Hepatic stellate cell (primary cell): ENCODE measurements around the gene SYT5.
A peak's percentile ranks its signal among the peaks of the same experiment; 100 is the strongest.
"Not testable (repeated sequence)": the region's sequence is repeated elsewhere in the genome, so short reads cannot be mapped to it uniquely, and the experiment has no call there.

Source experiments
- DNase-seq: peaks from one replicate; pipeline ENCODE4 v3.0.0; 2011; ENCODE audit warnings: low spot score

SYT5 gene

DNA sequence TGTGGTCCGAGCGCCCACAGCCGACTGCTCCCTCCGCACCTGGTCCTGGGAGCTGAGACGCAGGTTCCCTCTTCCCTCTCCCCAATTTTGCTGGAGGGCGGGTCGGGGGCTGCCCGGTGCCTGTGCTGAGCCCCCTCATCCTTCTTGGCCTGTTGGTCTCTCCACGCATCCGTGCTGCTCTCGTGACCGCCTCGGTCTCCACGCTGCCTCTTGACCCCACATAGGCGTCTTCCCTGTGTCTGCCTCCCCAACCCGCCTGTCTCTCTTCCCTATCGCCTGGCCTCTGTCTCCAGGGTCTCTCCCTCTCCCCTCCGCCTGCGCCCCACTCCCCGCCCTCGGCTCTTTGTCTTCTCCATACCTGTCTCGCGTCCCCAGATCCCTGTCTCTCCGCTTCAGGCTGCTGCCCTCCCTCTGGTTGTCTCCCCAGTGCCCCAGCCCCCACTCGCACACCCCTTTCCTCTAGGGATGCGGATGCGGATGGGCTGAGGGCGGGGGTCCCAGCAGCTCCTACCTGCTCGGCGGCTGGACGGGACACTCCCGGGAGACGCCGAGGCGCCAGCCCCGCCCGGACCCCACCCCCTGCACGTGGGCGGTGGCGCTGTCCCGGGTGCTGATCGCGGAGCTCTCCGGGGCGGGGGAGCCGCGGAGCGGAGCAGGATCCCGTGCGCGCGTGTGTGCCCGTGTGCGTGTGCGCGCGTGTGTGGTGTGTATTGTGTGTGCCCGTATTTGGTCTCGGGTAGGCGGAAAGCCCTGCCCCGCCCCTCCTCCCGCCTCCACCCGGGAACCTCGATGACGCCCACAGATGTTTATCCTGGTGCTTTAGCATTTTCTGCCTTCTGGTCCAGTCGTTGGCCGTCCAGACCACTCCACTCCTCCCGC is at the start of gene SYT5:
Gene SYT5 (minus strand): TSS at position 684 of the 879 bp plus-strand sequence. CDS start 1,248 bp downstream, outside the sequence.
- DNase-seq = peak; percentile 59

DNA sequence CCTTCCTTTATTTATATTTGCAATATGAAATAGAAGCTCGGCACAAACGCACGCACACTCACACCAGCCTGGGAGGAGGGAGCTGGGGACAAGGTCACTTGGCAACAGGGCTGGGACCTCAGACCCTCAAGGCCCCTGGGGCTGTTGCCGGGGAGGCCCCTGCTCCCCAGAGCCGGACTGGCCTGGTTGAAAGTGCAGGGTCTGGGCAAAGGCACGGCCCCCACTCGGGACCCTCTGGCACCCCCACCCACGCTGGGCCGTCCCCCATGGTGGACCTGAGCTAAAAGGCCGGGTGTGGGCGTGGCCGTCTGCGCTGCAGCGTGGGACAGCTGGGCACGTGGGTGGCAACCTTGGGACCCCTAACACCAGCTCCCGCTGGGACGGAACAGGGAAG is 49.7 kb upstream of the SYT5 start:
- no peak for DNase-seq

DNA sequence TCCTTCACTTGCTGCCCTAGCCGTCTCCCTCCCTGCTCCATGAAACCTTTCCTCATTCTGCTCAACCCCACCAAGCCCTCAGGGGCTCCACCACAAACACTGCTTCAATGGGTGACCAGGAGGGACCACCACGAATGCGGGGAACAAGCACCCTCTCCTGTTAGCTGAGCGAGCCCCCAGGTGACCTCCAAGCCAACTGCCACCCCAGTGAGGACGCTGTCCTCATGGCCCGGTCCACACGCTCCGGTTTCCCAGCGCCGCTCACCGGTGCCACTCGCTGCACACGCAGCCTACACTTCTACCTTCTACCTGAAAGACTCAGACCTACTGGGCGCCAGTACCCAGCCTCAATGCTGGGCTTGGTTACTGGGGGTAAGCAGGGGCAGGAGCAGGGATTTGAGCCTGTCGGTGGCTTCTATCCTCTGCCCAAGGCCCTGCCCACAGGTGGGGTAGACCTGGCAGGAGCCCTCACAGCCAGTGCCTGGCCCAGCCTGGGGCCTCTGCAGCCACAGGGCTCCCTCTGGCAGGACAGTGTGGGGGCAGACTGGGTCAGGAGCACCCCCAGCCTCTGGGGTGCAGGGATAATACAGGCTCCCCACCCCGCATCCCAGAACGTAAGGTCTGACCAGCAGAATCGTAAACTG is 49.2 kb upstream of the SYT5 start:
- DNase-seq = no peak

DNA sequence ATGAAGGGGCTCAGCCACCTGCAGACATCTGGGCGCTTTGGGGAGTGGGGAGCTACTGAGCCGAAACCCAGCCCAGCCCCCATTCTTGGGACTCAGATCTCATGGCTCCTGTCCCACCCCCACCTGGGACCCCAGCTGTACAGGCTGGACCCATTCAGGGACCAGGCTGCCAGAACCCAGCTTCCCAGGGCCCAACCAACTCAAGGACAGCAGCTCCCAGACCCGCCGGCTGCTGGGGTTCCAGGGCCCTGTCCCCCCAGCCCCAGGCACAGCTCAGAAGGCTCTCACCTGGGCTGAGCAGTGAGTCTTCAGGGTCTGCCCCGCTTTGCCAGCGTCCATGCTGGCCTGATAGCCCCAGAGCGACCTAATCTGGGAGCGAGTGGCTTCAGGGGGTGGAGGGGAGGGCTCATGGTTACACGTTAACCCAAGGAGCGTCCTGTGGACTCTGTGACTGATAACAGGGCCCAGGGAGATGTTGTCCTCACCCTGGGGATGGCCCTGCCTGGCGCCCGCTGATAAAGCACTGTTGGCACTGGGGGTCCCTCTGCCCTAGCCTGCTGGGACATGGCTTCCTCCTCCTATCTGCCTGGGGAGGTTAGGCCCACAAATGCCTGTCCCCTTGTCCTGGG is 48.4 kb upstream of the SYT5 start, which contains the start of gene TMEM86B:
Gene TMEM86B (minus strand): TSS at position 361 of the 629 bp plus-strand sequence. CDS start 22 bp downstream, at position 339.
- no peak for DNase-seq

DNA sequence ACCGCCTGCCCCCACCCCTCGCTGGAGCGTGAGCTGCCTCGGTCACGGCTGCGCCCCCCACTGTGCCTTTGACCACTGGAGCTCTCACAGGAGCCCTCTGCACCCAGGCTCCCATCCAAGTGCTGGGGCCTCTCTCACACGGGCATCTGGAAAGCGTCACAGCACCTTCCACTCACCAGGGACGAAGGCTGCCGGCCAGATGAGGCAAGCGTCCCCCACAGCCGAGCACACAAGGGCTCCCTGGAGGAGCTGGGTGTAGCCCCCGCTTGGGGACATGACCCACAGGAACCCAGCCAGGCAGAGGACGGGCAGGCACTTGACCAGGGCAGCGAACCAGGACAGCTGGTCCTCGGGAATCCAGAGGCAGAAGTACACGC is 47.9 kb upstream of the SYT5 start:
- DNase-seq = no peak

DNA sequence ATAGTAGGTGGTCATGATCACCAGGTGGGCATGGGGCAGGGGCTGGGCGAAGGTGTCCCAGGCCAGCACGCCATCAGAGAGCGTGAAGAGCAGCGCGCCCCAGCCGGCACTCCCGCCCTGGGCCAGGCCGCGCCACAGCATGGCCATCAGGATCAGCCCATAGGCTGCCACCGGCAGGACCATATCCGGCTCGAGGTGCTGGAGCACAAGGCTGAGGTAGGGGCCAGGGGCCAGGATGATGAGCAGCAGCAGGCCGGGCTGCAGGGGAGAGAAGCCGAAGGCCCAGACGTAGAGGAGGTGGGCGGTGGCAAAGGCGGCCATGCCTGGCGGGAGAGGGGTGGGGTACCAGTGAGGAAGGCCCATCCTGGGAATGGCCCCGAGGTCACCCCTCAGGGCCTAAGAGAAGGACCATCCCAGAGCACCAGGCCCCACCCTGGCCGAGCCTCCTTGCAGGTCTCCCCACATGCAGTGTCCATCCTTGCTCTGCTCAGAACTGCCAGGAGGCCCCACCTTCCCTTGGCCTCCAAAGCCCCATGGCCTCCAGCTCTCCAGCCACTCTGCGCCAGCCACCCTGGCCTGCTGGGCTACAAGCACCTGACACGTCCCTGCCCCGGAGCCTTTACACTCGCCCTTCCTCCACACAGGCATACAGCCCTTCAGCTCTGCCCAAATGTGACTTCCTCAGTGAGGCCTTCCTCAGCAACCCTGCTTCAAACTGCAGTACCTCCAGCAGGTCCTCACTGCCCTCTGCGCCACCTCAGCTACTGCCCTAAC is 47.3 kb upstream of the SYT5 start:
- no peak for DNase-seq

DNA sequence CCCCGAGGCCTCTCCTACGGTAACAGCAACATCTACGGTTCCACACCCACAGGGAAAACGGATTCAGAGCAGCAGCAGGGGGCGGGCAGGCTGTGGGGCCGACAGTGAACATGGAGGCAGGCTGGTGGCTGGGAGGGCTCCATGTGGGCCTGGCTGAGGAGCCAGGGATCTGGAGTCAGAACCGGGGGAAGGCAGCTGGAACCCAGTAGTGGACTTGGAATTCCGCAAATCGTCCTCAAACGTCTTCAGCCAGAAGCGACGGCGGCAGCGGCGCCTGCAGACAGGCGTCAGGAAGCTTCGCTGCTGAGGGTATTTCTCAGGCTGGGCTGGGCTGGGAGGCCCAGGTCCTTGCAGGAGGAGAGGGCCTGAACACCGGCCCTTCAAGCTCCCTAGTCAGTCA is 46.7 kb upstream of the SYT5 start:
- DNase-seq = no peak

DNA sequence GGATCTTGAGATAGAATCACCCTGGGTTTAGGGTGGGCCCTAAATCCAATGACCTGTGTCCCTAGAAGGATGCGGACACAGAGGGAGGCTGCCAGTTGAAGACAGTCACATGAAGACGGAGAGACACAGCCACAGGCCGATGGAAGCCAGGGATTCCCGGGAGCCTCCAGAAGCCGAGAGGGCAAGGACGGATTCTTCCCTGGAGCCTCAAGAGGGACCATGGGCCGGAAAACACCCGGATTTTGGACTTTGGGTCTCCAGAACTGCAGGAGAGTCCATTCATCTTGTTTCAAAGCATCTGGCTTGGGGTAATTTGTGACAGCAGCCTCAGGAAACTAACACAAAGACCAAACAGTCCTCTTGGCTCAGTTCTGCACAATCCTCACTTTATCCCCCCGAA is 46.2 kb upstream of the SYT5 start:
- no peak for DNase-seq

DNA sequence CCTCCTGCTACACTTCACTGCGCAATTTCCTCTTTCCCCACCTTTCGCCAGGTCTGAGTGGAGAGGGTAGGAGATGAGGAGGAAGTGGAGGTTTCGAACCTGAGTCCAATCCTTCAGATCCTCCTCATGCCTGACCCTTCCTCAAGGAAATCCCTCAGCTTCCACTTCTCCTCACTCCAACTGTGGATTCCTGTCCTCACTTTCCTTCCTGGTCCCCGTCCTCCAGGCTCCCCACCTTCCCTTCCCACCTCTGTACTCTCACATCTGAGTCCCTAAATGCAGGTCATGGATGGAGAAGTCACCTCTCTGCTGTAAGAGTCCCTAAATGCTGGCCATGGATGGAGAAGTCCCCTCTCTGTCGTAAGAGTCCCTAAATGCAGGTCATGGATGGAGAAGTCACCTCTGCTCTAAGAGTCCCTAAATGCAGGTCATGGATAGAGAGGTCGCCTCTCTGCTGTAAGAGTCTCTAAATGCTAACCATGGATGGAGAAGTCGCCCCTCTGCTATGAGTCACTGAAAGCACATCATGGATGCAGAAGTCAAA is 45.4 kb upstream of the SYT5 start:
- no peak for DNase-seq

DNA sequence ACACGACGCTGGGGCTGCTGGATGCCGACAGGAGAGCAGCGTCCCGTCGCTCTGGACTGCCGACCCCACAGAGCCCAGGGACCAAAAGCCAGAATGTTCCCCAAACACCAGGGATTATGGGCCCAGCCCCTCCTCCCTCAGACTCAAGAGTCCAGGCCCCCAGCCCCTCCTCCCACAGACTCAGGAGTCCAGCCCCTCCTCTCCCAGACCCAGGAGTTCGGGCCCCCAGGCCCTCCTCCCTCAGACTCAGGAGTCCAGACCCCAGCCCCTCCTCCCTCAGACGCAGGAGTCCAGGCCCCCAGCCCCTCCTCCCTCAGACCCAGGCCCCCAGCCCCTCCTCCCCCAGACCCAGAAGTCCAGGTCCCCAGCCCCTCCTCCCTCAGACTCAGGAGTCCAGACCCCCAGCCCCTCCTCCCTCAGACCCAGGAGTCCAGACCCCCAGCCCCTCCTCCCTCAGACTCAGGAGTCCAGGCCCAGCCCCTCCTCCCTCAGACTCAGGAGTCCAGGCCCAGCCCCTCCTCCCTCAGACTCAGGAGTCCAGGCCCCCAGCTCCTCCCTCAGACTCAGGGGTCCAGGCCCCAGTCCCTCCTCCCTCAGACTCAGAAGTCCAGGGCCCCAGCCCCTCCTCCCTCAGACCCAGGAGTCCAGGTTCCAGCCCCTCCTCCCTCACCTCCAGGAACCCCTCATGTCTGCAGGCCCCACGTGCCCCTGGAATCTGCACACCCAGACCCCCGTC is 44.8 kb upstream of the SYT5 start:
- not testable (repeated sequence) for DNase-seq

DNA sequence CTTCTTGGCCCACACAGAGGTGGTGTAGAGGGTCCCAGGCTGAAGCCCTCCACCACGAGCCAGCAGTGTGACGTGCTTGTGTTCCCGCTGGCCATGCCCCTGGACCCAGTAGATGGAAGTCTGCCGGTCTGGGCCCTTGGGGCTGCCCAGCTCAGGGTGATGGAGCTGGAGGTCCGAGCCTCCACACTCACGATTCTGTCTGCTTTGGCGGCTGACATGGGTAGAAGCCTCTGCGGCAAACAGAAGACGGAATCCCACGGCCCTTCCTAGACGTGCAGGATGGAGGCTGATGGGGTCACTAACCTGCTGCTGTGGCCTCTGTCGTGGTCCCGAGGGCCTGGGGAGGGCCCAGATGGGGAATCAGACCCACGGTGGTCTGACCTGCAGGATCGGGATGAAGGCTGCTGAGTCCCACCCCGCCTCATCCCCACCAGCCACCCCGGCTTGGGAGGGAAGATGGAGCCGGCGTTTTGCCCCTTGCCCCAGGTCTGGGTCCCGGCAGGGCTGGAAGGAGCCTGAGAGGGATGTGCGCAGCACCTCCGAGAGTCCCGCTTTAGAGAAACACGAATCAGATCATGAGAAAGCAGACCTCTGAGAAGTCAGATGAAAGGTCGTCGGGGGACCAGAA is 44.1 kb upstream of the SYT5 start:
- DNase-seq = no peak

DNA sequence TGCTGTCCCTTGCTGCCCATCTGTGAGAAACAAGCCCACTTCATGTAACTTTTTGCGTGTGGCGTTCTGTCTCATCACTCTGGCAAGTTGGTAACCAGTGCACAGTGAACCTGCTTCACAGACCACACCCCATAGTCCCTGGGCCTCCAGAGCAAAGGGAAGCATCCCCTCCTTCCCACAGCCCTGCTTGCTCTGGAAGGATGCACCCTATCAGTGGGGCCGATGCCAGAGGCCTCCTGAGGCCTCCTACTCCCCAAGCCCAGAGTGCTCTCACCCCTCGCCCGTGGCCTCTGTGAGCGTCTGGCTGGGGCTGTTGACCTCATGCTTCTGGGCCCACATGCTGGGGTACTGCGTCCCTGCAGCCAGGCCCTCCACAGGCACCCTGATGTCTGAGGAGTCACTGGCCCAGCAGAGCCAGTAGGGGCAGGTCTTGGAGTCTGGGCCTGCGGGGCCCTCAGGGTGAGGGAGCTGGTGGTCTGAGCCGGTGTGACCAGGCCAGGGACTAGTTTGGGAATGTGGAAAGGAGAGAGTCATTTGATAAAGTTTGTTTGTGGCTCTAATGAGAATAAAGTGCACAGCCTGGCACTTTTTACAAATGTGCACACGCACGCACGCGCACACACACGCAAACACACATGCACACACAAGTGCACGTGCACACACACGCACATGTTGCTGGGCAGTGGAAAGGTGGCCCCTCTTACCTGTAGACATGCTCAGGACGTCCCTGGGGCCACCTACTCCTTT is 43.4 kb upstream of the SYT5 start:
- DNase-seq = no peak

DNA sequence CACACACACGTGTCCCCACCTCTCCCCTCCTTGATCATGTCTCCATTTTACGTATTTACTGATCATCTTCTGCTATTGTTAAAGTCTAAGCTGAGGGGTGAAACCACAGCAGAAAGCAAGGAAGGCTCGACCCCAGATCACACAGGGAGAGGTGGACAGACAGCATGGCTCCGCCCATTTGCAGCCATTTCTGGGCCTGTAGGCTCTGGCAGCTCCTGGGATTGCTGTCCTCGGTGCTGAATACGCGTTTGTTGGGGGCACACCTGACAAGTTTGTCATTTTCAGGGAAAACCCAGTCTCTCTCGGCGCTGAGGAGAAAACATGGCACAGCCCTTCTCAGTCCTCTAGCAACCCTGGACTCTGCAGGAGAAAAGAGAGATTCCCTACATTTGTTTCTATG is 40.4 kb upstream of the SYT5 start:
- no peak for DNase-seq

DNA sequence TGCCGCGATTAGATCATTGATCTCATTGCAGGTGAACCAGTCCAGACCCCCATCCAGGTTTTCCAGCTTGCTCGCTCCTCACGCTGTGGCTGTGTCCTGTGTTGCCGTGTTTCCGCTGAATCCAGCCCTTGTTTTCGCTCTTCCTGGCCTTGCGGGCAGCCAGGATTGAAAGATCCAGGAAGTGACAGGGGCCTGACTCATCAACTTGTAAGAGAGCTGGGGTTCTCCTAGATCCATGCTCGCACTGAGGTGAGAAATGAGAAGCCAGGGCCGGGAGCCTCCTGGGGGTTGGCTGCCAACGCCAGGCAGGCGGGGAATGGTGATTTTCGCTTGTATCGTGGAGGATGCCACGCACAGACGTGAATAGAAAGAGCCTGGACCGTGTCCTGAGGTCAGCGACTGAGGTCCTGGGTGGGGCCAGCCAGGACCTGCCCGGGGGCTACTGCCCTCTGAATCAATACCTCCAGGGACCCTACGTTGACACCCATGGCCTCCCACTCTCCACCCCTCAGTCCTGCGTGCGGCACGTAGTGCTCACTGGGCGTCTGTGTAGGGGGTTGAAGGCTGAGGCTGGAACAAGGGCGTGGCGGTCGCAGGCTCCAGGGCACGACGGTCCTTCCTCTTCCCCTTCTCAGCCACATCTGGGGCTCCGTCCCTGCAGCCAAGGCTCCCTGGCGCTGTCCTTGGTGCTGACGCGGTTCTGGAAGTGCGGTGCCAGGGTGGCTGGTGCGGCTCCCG is 36.5 kb upstream of the SYT5 start:
- DNase-seq = peak; percentile 98

DNA sequence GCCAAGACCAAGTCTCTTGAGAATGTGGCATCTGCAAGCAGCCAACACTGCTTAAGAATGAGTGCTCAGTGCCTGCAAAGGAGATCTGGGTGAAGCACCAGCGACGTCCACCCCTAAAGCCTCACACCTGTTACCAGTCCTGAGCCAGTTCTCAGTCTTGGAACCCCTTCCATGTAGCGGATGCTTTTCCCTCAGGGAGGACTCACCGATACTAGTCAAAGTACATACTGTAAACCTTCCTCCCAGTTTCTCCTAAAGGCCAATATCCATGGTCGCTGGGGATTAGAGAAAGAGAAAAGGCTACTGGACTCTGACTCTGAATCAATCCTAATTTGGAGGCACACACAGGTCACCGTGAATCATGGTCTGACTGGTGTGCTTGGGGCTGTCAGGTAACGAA is 33.5 kb upstream of the SYT5 start:
- no peak for DNase-seq

DNA sequence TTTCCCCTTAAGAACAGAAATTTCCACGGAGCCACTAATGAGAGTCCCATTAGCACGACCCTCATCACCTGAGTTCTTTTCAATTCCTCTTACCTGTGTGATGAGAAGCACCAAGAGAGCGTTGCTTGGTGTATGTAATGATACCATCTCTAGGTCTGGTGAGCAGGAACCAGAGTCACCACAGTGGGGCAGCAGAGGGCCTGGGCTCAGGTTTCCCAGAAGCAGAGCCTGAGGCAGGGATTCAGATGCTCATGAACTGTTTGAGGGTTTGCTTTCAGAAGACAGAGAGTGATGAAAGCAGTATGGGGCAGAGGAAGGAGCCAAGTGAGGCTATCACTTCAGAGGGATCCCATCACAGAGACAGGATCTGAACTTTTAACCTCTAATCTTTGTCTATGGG is 32.4 kb upstream of the SYT5 start:
- no peak for DNase-seq

DNA sequence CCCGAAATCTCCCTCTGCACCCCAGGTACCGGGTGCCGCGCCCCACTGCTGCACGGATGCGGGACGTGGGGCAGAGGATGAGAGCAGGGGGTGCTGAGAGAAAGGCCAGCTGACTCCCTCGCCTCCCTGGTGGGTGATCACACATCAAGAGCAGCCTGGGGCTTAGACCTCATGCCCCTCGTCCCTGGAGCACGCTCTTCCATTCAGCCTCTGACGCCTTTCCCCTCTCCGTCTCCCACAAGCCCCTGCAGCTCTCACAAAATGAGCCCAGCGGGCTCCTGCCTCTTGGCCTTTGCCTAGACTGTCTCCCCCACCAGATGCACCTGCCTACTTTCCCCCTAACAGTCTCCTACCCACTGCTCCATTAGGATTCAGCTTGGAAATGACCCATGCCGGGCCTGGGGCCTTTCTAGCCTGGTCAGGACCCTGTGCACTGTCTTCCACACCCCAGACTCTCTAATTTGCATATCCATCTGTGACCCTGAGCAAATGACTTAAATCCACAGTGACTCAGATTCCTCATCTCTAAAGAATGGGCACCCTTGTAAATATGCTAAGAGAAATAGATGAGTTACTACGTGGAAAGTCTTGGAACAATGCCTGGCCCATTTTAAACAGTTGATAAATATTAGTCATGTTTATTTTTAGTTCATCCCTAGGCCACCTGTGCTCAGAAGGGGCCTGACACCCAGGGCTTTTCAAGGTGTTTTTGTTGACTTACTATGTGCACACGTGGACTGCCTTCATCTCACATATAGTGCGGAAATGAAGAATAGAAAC is 29.8 kb upstream of the SYT5 start:
- peak; percentile 81 for DNase-seq

DNA sequence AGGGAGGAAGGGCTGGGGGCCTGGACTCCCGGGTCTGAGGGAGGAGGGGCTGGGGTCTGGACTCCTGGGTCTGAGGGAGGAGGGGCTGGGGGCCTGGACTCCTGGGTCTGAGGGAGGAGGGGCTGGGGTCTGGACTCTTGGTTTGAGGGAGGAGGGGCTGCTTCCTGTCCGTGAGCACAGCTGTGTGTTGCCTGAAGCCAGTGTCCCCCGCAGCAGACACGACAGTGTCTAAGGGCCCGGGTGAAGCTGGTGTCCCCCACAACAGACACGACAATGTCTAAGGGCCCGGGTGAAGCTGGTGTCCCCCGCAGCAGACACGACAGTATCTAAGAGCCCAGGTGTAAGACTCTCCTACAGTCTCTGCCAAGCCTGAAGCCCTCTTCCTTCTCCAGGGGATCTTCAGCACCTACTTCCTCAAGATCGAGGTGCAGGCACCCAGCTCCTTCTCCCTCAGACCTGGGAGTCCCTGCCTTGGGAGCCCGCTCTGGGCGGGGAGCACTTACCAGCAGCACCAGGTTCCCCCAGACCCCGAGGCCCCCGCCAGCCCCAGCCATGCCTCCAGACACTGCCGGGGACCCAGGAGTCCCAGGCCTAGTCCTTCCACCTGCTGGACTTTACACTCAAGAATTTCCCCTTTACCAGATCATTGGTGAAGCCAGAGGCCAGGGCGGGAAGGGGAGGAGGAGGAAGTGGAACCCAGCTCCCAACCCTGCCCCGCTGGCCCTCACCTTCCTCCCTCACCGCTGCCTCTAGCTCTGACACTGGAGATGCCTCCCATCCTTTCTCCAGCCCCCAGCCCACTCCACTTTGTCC is 29.0 kb upstream of the SYT5 start, which contains the start of gene PTPRH:
Gene PTPRH (minus strand): TSS at position 622 of the 813 bp plus-strand sequence. CDS start 68 bp downstream, at position 554.
- DNase-seq = no peak
